Nucleus accumbens (tissue), 56 donors: ENCODE data around the gene PRDM5.

ENCODE experiments used
- DNase-seq, 56 donors: peaks; one replicate each; lab custom pipeline; 2025; lab: John Stamatoyannopoulos, UW

The PRDM5 gene

DNA sequence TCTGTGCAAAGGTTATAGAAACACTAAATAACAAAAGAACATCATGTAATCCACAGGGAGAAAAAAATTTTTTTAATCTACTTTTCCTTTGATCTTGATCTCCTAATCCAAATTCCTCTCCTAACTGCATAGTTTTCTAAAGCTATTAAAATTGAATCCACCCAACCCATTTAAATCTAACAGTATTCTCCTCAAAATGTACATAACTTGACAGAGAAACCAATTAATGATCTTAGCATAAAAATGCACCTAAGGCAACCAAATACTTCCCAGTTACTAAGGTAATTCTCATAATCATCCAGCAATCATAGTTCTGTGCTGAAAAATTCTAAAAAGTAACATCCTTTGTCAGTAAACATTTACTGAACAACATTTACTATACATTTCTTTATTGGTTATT, 60.7 kb downstream of the PRDM5 start:
- no peak for DNase-seq

DNA sequence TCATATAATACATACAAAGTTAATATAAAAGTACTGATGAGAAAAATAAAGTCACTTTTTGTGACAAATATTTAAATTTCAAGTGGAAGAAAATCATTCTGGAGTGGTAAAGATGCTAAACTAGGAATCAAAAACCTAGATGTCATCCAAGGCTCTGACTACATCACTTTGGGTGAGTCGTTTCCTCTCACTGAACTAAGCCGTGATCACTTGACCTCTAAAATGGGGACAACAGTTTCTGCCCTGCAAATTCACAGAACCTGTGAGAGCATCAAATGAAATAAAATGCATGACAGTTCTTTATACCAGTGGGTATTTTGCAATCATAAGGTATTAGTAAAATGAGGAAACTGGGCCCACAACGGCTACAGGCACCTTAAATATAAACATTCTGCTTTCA, 63.8 kb downstream of the PRDM5 start:
- DNase-seq, result no peak

DNA sequence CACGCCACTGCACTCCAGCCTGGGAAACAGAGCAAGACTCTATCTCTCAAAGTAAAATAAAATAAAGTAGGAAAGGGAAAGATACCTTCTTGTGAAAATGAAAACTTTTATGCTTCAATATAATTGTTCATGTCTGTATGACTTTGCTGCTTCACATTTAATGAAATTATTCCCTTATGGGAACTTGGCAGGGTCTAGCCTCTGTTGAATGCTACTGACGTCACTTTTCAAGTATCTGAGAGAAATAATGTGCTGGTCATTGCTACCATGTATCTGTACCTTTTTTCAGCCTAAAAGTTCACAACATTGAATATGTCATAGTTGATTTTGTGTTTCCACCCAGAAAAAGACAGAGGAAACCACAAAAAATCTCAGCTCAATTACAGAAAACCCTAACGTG, 65.2 kb downstream of the PRDM5 start:
- no peak for DNase-seq

DNA sequence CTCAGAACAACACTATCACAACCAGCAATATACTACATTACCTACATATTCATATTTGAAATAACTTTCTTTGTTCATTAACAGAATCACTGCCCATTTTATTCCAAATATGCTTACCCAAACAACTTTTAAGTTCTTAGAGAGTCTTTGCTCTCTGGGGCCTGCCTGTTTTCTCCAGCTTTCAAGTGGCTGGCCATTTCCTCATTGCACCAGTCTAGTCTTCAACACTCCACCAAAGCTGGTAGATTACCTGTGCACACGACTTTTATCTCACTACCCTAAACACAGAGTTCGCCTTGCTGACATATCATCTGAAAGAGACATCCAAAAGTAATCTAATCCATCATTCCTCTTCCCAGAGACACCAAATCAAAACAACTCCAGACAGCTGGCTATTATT, 66.2 kb downstream of the PRDM5 start:
- DNase-seq, result no peak

DNA sequence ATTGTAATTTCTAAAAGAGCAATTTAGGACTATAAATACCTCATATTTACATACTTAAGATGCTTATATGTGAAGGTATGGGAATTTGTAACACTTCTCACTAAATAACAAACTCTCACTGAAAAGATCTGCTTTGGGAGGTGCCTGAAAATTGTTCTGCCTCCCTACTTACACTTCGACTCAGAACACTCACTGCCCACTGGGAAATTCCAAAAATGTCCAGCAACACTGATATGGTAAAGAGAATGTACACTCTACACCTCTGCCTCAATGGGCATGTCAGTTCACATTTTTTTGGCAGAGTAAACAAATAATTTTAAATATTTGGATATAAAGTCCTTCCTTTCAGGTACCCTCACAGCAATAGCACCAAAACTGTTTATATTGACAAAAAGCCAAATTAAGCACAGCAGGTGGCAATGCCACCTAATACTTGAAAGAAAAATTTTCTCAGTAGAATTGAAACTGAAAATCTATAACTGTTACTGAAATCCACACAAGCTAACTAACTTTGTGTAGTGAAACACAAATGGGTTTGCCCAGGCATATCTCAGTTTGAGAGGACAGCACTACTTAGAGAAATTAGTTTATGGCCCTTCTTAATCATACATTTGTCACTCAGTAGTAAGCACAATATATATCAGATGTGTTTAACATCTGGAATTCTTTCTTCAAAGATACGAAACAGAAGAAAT, 67.1 kb downstream of the PRDM5 start:
- no peak for DNase-seq

DNA sequence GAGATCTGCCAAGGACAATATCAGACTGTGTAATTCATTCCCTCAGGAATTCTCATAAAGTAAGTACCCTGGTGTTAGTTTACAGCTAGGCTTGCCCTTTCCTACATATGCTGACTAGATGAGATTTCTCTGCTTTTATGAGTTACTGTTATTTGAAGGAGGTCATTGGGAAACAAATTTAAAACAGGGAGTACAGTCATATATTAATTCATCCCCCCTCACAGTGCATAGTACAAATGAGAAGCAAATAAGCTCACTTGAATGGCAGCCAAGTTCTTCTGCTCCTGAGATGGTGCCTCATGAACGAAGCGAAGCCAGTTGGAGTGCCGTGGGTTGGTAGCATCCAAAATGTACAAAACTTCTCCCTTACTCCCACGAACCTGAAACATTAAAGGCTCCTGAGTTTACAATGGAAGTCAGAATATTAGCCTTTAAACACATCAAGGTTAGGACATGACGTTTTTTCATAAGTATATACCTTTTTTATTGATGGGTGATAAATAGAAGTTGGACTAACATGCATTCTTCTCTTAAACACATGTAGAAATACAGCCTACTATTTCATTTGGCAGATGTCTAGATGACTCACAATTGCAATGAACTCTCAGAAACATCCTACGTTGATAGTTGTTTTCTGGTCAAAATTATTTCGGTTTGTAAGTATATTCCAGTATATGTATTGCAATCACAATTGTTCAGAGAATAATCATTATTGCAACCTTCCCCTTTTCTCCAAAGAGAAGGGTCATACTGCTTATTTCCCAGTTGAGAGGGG, 69.2 kb downstream of the PRDM5 start:
- DNase-seq, result no peak

DNA sequence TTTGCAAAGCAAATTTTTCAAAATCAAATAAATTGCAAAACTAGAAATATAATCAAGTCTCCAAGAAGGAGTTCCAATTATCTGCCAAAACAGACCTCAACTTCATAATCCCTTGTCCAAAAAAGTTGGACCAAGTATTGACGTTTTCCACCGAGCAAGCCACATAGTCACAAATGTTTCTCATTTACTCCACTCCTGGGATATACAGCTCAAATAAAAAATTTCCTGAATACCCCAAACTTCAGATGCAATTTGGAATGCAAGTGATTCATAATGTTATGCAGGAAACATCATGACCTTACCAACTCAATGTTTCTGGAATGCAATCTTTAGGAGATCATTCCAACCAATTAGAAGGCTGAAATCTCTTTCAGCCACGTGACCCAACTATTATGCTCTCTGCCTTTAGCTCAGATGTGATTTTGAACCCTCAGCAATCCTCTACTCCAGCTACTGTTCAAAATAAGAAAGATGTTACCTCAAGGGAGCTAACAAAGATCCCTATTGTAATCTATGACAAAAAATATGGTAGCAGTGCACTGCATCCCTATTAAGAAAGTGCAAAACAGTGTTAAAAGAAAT, 72.4 kb downstream of the PRDM5 start:
- no peak for DNase-seq

DNA sequence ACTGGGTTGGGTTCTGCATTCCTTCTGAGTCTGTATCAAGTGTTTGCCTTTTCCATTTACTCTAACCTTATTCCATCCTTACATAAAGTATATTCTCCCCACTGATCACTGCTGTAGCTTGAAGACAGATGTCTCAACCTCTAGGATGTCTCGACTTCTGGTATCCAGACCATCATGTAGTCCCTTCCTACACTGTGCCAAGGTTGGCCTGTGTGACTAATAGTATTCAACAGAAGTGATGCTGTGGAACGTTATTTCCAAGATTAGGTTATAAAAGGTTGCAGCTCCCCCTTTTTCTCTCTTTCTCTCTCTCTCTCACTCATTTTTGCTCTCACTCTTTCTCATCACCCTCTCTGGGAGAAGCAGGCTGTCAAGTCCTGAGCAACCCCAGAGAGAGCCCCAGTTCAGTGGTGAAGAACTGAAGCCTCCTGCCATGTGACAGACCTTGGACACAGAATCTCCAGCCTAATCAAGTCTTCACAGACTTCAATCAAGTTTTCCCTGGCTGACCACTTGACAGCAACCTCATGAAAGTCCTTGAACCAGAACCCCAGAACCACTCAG, 75.4 kb downstream of the PRDM5 start:
- no peak for DNase-seq

DNA sequence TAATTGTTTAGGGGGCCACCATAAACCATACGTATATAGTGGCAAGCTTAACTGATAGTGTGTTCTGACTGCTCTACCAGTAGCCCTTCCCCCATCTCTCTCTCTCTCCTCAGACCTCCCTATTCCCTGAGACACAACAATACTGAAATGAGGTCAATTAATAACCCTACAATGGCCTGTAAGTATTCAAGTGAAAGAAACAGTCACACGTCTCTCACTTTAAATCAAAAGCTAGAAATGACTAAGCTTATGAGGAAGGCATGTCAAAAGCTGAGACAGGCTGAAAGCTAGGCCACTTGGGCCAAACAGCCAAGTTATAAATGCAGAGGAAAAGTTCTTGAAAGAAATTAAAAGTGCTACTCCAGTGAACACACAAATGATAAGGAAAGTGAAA, 78.0 kb downstream of the PRDM5 start:
- no peak for DNase-seq

DNA sequence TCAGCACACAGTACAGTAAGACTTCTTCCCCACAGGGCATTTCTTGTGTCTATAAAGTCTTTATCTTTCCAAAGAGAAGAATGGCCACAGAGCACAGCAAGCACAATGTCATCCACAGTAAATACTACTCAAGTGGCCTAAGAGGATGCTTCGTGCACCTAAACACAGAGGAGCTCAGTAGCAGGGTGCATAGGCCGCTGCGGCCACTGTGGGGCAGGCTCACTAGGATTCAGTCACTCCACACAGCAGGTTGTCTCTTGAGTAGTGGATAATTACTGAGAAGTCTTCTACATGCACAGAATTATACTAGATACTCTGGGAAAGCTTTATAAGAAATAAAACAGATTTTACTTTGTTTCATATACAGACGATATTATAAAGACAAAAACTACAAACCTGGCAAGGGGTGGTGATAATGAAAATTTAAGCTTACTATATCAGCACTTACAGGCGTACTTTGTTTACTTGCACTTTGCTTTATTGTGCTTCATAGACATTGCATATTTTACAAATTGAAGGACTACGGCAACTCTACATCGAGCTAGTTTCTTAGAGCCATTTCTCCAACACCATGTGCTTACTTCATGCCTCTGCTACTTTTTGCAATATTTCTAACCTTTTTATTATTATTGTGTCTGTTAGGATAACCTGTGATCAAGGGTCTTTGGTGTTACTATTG, 78.5 kb downstream of the PRDM5 start:
- DNase-seq, result peak in 1 of 56 donors; percentile 16

DNA sequence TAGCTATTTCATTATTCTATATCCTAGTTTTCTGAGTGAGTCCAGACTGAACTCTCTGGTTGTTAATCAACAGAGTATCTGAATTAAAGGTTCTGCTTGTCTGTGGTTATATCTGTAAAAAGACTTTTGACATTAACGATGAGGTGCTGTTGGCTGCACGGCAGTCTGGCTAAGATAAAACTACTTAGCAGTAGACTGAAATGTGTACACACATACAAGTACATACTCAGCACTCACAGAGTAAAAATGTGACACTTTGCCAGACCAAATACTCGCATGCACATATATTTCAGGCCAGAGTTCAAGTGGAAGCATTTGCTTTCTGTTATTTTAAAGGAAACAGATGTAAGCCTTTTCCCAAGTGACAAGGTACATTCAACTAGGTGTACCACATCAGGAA, 80.5 kb downstream of the PRDM5 start:
- no peak for DNase-seq

DNA sequence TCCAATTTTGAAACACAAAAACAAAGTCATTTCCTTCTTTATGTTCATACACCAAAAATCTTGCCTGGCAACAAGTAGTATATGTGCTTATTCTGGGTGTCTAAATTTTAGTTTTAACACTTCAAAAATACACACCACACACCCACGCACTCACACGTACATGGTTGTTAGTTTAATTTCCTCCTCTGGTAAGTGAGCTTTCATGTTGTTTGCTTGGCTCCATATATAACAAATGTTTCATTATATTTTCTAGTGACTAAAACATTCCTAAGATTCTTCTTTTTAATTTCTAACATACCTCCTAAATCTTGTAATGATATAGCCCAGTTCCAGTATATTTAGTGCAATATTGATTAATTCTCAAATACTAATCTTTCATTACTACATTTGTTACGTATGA, 80.9 kb downstream of the PRDM5 start:
- no peak for DNase-seq

DNA sequence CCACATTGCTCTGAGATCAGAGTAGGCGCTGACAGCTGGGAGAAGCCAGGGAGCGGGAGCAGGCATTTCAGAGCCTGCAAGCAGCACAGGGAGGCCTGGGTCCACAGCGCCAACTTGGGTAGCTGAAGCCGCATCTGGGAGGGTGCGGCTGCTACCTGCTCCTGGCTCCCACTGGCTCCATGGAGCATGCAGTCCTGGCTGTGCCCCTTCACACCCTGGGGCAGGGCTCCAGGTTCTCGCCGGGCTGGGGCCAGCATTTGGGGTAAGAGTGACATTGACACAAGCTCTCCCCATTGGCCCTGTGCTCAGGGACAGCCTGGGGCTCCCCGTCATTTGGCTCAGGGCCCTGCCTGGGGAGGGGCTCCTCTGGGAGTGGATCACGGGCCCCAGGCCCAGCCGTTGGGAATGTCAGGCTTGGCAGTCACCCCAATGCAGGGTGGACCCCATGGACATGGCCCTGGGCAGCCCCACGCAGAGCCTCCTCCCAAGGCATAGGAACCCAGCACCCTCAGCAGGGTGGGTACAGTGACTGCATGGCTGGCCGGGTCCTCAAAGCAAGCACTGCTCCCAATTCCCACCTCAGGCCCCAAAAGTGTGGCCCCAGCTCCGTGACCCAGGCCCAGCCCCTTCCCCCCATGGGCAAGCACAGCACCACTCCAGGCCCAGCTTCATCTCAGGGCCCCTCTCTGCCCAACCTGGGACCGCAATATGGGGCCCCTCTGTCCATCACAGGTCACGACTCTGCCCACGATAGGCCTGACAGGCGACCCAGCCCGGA, 82.4 kb downstream of the PRDM5 start:
- DNase-seq, result no peak

DNA sequence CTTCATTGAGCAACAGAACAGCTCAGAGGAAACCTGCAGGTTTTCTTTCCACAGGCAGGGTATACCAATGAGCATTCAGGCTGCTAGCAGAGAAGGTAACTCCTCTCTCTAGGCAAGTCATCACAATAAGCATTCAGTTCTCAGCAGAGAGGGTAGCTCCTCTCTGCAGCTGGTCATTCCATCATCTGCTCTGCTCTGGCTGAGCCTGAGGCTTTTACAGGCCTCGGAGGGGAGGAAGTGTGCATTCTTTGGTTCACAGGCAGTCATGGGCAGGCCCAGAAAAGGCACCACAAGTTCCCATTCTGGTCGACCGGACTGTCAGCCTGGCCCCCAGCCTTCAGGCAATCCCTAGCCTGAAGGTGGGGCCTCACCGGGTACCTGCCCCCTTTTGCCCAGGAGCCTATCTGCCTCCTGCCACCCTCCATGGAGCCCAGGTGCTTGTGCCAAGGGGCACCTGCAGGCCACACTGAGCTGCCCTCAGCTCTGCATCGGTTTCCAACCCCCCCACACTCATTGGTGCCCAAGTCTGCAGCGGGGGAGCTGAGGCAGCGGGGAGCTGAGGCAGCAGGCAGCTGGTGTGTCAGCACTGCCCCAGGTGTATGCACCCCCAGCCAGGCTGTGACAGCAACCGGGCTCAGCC, 83.1 kb downstream of the PRDM5 start:
- DNase-seq, result no peak

DNA sequence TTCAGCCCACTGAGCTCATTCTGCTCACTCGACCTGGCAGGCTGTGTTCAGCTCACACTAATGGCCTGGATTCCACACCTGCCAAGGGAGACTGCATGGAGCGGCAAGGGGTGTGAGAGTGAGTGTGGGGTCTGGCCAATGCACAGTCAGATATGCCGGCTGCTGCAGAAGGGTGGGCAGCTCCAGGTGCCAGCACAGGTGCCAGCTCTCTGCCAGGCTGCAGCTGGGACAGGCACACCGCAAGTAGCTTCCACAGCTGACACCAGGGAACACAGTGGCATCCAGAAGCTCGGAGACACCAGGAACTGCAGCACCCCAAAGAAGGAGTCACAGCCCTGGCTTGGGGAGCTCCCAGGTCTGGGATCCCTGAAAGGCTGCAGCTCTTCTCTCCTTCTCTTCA, 83.7 kb downstream of the PRDM5 start:
- no peak for DNase-seq

DNA sequence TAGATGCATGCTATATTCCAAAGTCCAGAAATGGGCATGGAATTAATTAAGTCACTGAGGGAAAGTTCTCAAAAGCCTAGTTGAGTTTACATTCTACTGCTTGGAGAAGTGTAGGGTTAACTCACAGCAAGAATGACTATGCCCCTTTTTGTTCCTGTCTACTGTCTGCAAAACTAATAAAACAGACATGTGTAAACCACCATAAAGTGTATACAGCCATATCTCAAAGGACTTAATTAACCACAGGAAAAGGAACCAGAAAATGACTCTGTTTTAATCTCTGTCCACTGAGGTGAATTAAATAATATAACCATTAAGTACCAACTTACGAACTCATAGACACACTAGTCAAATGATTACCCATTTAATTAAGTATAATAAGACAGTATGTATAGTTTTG, 84.9 kb downstream of the PRDM5 start:
- DNase-seq, result no peak

DNA sequence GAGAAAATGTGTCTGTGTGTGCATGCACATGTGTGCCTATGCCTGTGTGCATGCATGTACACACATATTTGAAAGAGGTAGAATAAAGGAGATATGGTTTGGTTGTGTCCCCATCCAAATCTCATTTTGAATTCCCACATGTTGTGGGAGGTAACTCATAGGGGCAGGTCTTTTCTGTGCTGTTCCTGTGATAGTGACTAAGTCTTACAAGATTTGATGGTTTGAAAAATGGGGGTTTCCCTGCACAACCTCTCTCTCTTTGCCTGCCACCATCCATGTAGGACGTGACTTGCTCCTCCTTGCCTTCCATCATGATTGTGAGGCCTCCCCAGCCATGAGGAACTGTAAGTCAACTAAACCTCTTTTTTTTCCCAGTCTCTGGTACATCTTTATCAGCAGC, 87.2 kb downstream of the PRDM5 start:
- no peak for DNase-seq

DNA sequence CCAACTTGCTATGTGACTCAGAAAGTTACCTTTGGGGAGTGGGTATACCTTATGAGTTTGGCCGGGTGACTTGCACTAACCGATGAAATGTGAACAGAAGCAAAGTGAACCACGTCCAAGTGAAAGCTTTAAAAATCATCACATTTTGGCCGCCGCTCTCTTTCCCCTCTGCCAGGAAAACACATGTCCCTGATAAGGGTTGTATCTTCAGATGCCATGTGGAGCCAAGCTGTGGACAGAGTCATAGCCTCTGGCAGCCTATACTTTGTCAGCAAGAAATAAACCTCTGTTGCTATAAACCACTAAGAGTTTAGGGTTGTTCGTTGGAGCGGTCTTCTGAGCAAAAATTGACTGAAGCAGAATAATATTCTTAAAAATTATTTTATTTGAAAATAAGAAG, 92.3 kb downstream of the PRDM5 start:
- DNase-seq, result no peak

DNA sequence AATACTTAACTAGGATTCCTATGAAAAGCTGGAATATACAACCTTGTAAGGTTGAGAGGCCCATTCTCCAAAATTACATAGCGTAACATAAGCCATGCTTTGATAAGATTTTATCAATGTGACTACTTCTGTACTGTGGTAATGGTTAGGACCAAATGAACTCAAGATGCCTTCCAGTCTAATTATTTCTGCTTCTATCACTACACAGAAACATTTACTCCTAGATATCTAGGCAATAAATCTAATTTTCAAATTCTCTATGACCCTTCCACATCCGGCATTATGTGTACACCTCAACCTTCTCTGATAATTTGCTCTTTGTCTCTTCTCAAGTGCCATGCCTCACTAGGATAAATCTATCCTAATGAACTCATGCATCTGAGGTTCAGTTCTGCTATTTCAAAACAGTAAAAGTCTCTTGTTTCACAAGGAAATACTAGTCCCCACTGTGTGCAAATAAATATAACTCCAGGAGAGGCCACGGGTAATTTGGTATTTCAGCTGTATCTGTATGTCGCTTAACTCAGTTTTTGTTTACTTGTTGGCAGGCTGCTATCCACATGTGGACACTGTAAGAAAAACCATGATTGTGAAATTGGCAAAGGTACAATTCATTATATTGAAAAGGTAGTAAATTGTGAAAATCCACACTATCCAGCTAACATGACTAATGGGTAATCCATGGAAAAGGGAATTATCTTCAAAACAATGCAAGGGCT, 93.3 kb downstream of the PRDM5 start:
- DNase-seq, result no peak
